GM21360 (cell line): ENCODE measurements around the gene WDPCP.
"Not testable (repeated sequence)": the region's sequence is repeated elsewhere in the genome, so short reads cannot be mapped to it uniquely, and the experiment has no call there.

Experiments used
- ATAC-seq: cut with Tn5 transposase; IDR thresholded peaks from one replicate; pipeline ENCODE4 v1.9.1; 2021; ENCODE audit warnings: mild to moderate bottlenecking, moderate library complexity; ENCODE audit not compliant: unreplicated experiment

The WDPCP gene

GRCh38 chr2:63378589-63378988 lies 209.7 kb downstream of the WDPCP start:
- ATAC-seq = no peak

- ATAC-seq = no peak
These were observed 213.9 kb downstream of the WDPCP start for GRCh38 chr2:63374341-63374740.

- ATAC-seq = no peak
These were observed 215.7 kb downstream of the WDPCP start for GRCh38 chr2:63372549-63372948.

- ATAC-seq = no peak
These were observed 219.1 kb downstream of the WDPCP start for GRCh38 chr2:63369146-63369545.

GRCh38 chr2:63364866-63365265 lies 223.4 kb downstream of the WDPCP start:
- no peak for ATAC-seq

GRCh38 chr2:63357722-63358121 lies 230.6 kb downstream of the WDPCP start:
- not testable (repeated sequence) for ATAC-seq

- no peak for ATAC-seq
These were observed 240.9 kb downstream of the WDPCP start for GRCh38 chr2:63347361-63347760.

GRCh38 chr2:63346411-63346810 lies 241.9 kb downstream of the WDPCP start:
- ATAC-seq = no peak

- no peak for ATAC-seq
These were observed 243.0 kb downstream of the WDPCP start for GRCh38 chr2:63345285-63345633.

GRCh38 chr2:63344575-63345284 lies 243.5 kb downstream of the WDPCP start:
- no peak for ATAC-seq

GRCh38 chr2:63343397-63344109 lies 244.7 kb downstream of the WDPCP start:
- no peak for ATAC-seq

- no peak for ATAC-seq
These were observed 247.8 kb downstream of the WDPCP start for GRCh38 chr2:63340443-63340842.

GRCh38 chr2:63334910-63335309 lies 253.4 kb downstream of the WDPCP start:
- ATAC-seq = no peak

- no peak for ATAC-seq
These were observed 261.8 kb downstream of the WDPCP start for GRCh38 chr2:63326473-63326872.

GRCh38 chr2:63323662-63324061 lies 264.6 kb downstream of the WDPCP start:
- ATAC-seq = not testable (repeated sequence)

- not testable (repeated sequence) for ATAC-seq
These were observed 266.3 kb downstream of the WDPCP start for GRCh38 chr2:63321973-63322372.

GRCh38 chr2:63320669-63321068 lies 267.6 kb downstream of the WDPCP start:
- no peak for ATAC-seq

- no peak for ATAC-seq
These were observed 277.7 kb downstream of the WDPCP start for GRCh38 chr2:63310614-63311013.

GRCh38 chr2:63301481-63301880 lies 286.8 kb downstream of the WDPCP start:
- ATAC-seq = no peak

GRCh38 chr2:63300835-63301234 lies 287.4 kb downstream of the WDPCP start:
- no peak for ATAC-seq

GRCh38 chr2:63287956-63288355 lies 300.3 kb downstream of the WDPCP start:
- no peak for ATAC-seq

GRCh38 chr2:63286520-63286919 lies 301.8 kb downstream of the WDPCP start:
- not testable (repeated sequence) for ATAC-seq

GRCh38 chr2:63283273-63283672 lies 305.0 kb downstream of the WDPCP start:
- ATAC-seq = no peak
